A204.1 (cell line): ENCODE measurements around the gene CIB4.

Experiments
- FAIRE-seq: peaks from 2 replicates; lab custom pipeline; 2012; peaks lifted over from hg19 to GRCh38; lab: Jason Lieb, UNC

Gene CIB4

DNA sequence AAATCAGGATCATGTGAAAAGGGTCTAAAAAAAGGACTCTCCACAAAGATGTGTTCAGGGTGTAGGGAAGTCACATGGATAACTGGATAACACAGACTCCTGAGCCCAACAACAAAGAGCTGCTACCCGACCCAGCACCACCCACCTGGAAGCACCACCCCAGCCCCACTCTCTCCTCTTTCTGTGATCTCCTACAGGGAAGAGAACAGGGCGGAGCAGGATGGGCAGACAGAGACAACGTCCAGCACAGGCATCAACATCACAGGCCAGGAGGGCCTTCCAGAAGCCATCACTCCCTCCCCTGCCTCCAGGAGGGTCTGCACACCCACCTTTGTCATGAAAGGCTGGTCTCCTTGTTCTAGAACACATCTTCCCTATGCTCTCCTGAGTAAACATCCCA, 1.3 kb upstream of the CIB4 start:
- FAIRE-seq: no peak

DNA sequence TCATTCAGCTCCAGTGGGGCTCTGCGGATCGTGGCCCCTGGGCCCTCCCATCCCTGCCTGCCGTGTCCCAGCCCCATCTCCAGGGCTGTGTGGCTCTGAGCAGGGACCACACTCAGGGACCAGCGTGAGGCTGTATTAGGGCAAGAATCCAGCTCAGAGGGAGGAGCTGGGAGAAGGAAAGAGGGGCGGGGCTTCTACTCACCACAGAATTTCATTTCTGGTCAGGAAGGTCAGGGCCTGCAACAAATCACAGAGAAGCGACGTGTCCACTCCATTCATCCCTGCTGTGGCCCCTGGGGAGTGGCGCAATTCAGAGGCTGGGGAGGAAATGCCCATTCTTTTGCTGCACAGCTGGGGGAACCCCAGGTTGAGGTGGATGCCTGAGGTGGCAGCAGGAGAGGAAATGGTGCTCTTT, 828 bp downstream of the CIB4 start:
- no peak for FAIRE-seq

DNA sequence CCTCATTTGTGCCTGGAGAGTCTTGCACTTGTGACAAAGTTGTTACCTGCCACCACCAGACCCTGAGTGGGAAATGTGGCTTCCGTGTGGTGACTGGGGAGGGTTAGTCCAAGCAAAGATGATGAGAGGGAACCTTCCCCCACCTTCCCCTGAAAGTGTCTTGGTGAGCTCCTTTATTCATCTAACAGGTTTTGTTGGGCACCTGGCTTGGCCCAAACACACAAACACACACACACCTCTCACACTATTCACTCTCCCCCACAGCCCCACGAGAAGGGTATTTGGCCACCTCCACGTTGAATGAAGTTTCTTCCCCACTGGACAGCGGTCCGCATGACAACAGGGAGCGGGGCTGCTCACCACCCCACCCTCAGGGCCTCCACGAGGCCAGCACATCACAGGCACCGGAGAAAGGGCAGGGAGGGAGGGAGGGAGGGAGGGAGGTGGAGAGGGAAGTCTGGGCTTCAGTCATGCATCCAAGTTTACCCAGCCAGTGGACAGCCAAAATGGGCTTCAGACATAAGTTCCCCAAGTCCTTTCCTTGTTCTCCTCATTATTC, 1.4 kb downstream of the CIB4 start:
- no peak for FAIRE-seq

DNA sequence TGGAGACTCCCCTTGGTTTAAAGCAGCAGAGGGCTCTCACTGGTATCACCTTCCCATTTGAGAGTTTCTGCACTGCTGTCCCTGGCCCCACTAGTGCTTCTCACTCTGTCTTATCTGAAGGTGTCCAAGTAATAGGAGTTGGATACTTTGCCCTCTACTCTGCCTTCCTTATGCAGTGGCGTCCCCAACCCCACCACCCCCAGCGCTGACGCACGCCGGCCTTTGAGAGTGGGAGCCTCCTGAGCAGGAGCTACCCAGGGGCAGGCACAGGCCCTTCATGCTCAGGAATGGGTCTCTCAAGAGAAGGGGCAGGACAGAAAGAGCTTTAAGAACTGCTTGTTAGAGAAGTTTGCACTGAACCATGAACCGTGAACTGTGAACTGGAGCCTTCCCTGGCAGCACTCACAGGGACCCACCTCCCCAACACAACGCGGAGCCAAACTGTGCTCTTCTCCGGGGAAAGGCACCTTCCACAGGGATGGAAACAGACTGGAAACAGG, 3.3 kb downstream of the CIB4 start:
- no peak for FAIRE-seq

DNA sequence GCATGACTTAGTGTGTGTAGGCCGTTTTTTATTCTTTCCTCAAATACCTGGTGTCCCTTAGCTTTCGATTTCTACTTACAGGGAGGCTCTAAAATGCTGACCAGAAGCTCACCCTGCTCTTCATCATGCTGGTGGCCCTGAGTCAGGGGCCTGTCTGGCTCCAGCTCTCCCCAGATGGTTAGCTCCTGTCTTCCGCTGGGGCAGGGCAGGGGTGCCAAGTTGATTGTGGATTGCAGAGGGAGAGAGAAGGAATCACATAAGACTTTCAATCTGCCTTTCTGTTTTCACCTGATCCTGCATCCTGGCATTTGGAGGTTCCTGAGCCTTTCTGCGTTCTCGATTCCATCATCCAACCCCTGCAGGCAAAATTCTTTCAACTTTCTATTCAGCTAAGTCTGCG, 4.2 kb downstream of the CIB4 start:
- no peak for FAIRE-seq

DNA sequence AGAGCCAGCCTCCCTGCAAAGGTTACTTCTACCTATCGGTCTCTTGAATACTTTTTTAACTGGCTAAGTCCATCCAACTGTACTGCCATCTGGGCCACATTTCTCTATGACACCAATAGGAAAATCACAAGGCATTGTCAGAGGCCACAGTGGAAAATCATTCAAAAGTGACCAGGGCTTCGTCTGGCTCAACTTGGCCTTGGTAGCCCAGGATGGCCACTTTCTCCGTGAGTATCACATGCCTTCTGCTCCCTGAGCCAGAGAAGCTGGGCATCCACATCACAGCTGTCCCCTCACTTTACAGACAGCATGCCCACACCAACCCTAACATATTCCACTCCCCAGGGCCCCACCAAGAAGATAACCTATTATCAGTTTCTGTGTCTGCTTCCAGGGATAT, 5.8 kb downstream of the CIB4 start:
- no peak for FAIRE-seq

DNA sequence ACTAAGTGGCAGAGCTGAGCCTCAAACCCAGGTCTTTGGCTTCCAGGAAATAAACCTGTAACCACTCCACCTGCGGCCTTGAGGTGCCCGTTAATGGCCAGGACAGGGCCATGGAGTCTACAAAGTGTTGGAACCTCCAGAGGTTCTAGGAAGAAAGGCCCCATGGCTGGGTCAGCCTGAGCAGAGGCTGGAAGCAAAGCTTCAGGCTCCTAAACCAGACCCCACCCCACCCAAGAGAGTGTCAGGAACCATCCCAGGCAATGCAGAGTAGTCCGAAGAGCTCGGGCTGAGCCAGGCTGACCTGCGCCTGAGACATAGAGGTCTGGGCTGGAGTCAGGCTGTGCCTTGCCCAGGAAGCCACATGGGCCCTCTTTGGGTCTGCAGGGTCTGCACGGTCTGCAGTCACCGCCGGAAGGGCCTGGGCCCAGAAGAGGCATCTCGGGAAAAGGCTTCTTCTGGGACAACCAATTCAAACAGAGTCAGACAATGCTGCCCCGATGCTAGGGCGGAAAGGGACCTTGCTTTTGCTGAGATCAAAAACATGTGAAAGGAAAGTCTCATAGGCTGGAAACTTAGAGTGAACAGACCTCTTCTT, 6.4 kb downstream of the CIB4 start:
- no peak for FAIRE-seq

DNA sequence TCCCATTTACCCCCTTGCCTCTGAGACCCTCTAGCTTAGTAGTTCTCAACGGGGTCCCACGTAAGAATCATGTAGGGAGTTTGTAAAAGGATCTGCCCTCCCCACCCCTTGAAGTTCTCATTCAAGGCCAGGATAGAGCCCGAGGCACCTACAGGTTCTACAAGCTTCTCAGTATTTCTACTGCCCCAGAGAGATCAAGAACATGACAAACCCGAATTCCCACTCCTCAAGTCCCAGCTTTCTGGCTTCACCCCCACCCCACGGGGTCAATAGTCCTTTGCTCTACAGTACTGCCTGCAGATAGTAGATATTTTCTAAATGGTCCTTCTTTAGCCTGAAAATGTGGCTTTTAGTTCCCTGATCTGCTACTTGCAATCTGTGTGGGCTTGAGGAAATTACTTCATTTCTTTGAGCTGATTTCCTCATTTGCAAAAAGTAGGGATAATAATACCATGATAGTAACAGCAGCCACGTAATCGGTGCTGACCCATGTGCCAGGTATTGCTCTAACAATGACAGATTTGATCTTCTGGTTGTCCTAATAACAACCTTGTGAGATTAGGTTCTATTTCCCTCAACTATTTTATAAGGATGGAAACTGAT, 7.1 kb downstream of the CIB4 start:
- FAIRE-seq: no peak

DNA sequence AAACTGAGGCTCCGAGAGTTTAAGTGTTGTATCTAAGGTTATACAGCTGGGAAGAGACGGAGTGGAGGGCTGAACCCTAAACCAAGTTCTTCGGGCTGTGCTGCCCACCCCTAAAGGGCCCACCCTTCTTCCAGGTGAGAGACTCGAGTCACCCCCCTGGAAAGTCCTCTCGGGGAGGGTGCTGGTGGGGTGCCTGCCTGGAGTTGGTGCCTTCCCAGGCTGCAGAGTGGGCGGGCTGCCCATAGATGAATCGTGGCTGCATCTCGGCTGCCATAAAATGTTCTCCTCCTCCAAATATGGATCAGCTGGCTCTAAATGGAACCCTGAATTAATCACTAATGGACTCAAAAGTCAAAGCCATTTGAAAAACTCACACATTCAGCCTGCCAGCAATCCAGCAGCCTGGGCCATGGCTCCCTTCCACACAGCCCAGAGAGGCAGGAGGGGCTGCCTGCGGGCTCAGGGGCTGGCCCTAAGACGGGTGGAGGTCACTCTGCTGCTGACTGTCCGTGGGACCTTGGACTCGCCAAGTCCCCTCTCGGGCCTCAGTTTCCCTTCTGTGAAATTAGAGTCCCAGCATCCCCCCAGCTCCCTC, 7.7 kb downstream of the CIB4 start:
- no peak for FAIRE-seq

DNA sequence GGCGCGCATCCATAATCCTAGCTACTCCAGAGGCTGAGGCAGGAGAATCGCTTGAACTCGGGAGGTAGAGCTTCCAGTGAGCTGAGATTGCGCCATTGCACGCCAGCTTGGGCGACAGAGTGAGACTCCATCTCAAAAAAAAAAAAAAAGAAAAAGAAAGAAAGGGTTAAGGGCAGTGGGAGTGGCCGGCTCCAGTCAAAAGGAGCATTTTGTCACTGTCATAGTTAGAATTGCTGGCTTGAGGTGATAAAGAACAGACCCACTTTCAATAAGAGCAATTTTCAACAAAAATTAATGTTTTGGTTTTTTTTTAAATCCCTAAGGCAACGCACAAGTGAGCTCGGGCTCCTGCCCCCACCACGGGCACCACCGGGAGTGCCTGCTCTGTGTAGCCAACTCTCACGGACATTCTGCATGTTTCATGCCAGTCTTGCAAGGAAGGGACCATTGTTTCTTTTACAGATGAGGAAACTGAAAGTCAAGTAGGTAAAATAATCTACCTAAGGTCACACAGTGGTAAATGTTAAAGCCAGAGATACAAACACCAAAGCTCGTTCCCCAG, 8.5 kb downstream of the CIB4 start:
- FAIRE-seq: no peak

DNA sequence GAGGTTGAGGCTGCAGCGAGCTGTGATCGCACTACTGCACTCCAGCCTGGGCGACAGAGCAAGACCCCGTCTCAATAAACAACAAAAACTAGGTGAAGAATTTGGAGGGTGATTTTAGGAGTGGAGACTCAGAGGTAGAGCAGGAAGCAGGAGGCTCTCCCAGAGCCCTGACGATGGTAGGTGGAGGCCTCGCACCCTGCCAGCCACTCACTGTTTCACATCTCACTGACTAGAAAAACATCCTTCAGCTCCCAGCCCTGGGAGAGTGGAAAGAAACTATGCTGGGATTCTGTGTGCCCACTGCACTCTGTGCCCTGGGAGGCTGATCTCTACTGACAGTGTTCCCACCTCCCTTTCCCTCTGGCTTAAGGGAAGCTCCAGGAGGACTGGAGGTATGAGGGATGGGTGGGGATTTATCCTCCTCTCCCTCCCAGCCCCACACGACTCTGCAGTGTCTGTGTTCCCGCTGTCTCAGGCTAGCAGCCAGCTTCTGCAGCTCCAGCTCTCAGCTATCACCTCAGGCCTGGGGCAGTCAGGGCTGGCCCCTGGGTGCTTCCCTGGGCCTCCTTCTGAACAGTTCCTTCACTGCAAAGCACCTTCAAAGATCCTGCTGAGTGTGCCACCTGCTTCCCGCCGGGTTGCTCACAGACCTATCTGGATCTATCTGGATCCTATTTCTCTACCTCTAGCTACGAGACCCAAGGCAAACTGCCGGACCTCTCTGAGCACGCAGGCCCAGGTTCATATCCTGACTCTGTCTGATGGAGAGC, 9.6 kb downstream of the CIB4 start:
- no peak for FAIRE-seq

DNA sequence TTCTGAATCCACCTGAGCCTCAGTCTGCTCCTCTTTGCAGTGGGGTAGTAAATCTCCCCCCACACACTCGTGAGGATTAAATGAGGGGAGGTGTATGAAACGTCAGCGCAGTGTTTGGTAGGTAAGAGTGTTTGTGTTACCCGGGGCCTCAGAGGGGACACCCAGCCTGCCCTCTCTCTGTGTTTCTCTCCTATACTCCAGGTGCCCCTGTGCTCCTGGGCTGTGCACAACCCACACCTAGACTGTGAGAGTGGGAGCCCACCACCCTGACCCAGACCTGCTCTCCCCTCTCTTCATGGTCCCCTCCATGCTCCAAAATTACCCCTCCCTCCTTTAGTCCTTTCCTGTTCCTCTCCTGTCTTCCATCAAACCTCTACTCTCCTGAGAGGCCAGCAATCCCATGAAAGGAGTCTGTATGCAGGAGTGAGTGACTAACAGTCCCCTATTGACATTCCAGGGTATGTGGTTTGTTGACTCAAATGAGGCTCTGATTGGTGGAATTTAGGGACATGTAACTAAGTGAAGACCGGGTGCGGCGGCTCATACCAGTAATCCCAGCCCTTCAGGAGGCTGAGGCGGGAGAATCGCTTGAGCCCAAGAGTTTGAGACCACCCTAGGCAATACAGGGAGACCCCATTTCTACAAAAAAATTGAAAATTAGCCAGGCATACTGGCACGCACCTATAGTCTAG, 10.4 kb downstream of the CIB4 start:
- FAIRE-seq: no peak

DNA sequence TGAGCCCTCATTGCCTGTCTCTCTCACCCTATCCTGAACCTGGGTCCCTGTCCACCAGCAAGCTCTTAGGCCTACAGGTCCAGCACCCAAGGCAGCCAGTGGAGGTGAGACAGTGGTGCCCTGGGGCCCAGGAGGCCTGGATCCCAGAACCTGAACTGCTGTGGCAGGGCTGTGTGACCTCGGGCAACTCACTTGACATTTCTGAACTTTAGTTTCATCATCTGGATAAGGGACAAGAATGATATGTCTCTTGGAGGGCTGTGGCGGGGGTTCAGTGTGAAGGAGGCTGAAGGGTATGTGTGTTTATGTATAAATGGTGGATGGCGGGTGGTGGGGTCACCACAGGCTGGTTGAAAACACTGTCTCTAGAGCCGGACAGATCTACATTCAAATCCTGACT, 10.9 kb downstream of the CIB4 start:
- no peak for FAIRE-seq

DNA sequence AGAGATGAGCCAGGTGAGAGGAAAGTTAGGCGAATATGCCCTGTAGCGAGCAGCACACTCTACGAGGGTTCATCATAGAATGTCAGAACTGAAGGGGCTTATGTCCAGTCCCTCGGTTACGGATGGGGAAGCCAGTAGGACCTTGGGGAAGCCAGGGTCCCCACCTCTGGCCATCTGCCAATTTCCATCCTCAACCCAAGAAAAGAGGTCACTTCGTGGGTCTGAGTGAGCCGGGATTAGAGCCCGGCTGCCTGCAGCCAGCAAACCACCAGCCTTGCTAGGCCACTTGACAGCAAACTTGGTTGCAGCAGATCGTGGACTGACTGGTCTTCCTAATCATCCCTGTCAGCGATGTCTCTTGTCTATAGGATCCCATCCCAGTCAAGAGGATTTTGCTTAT, 11.4 kb downstream of the CIB4 start:
- no peak for FAIRE-seq

DNA sequence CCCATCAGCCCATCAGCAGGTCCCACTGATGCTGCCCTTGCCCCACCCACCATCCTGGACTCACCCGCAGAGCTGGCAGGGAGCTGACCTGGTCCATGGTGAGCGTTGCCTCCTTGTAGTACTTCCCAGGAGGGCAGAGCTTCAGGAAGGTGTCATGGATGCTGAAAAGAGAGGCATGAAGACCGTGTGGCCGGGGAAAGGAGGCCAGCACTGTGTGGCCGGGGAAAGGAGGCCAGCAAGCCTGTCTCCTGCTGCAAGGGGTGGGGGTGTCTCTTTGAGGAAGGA, 11.9 kb downstream of the CIB4 start:
- no peak for FAIRE-seq

DNA sequence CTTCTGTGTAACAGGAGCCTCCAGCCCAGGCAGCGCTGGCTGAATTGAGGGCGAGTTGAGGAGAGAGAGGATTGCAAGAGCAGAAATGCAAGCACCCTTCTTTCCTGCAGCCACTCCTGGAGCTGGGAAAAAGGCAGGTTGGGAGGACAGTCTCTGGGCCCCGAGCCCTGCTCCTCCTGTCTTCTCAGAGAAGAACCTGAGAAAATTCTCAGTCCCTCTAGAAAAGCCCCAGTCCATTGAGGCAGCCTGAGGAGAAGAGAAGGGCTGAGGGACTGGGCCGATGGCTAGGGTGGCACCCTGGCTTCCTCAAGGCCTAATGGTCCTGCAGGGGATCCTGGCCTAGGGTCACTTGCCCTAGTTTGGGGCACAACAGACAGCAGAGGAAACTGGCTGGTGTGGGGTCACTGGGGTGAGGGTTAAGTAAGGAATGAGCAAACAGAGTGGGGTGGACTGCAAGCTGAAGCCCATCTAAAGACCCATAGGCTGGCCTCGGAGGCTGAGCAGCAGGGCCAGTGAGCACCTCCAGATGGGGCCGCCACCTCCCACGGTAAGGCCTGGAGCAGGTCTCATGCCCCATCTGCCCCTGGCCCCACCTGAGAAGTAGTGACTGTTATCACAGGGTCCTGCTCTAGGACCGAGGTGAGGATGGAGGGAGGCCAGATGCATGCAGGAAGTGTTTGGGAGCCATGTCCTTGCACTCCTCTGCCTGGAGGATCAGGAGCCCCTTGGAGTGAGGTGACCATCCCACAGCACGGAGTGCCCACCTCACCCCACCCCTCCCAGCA, 12.4 kb downstream of the CIB4 start:
- FAIRE-seq: no peak

DNA sequence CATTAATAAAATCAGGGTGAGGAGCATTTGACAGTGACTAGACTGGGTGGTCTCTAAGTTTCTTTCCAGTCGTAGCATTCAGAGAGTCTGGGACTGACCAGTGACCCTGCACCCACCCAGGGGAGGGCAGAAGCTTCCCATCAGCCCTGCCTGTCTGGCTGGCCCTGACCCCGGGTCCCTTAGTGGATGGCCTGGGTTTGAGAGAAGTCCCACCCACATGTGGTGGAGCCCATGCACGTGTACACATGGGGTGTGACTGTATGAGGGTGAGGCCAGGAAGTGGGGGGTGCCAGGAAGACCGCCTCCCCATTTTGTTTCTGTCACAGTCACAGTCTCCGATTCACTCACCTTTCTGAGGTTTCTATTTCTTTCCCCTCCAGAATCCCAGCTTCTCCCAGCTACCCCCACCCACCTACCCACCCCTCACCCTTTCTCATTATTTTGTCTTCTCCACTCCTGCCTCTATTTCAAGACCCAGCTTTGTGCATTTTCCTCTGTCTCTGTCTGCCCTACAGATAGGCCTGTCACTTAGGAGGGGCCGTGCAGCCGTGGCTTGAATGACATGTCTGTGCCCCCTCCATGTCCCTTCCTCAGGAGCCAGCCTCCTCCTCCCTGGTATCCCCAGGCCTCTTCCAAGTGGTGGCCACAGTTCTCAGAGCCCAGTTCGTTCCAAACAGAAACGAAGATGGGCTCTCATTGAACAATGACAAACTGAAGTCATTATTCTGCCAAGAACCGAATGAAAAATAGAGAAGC, 13.6 kb downstream of the CIB4 start:
- FAIRE-seq: no peak

DNA sequence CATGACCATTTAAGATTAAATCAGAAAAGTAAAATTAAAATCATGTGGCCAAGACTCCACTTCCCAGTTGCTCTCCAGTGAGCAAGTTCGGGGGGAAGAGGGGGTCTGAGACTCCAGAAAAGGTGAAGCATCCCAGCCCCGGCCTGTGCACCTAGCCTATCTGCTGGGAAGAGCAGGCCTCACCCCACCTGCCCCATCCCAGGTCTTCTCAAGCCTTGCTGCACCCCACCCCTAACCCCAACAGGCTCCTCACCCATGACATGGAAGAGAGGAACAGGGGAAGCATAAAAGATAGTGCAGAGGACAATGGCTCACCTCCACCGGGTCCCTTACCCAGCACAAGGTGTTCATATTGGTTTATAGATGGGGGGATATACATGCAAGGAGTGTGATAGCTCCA, 14.6 kb downstream of the CIB4 start:
- no peak for FAIRE-seq

DNA sequence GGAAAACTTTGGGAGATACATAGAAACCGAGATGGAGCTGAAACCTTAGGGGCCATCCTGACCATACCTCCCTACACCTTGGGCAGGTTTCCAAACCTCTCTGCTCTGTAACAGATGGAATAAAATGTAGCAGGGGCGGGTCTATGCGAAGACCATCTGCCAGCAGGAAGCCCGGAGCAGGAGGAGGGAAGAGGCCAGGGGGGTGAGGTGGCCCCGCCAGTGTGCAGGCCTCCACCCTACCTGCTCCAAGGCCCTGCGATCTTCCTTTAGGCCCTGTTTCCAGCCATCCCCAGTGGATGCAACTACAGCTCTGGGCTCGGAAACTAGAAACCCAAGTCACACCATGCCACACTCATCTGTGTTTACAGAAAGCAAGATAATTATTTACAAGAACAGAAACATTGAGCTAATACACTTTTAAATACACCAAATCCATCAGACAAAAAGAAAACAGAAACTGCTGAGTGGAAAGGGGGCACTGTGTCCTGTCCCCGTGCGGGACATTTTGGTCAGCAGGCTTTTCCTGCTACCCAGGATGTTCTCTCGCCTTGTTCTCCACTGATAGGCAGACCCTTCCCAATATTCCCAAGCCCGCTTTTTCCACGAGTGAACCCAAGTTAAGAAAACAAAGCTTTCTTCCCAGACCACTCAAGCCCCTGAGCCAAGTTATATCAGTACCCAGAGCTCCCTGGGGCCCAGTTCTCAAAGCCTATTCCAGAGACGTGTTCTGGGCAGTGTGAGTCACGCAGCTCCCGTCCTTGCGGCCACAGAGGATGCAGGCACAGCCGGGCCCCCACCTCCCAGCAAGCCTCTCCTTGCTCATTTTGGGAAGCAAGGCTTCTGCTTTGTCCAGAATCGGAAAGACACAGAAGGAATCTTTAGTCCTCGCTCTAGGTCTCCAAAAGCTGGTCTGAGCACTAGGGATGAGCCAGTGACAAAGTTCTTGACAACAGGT, 17.3 kb downstream of the CIB4 start:
- no peak for FAIRE-seq
